ENCODE data around the gene PCNT. TPM values are rescaled to one million over a fixed set of nuclear protein-coding genes. Genes with fewer than 3 reads are reported as not detected.

Gene PCNT
- total RNA-seq, 1 experiment from 2014 or later = 41.0 TPM

GRCh38 chr21:46438241-46438640 is 114.3 kb downstream of the PCNT start:
- ChIA-PET CTCF (no interaction called here), POLR2A (no interaction called here)
- H3K27me3 Mint-ChIP-seq (ENCODE audit: low read depth) = no peaks in the 10 kb centered on the region

DNA sequence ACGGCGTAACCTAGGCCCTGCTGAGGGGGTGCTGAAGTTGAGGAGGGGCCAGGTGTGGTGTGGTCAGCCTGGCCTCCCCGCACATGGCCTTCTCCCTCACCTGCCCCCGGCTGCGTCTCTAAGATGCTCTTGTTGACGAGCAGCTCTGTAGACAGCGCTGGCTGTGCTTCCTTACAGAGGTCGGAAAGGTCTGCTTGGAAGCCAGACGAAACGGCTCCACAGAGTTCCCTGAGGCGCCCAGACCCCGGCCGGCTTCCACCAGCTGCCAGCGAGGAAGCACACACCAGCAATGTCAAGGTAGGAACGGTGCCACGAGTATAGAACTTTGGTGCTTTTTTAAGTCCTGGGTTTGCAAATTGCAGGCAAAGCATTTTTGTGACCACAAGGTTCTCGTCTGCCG is 116.0 kb downstream of the PCNT start:
- H3K4me3 Mint-ChIP-seq = no peak overlapping the region

More at GRCh38 chr21:46438241-46438640, 114.3 kb downstream of the PCNT start:
- no peaks in the 10 kb centered on the region for H3K4me1 Mint-ChIP-seq
- H3K4me3 Mint-ChIP-seq = no peak overlapping the region
- ATAC-seq (no peak), DNase-seq (ENCODE audit: low spot score) (no peak)
- H3K9me3 Mint-ChIP-seq = no peaks in the 10 kb centered on the region
- TF ChIP-seq, protein P1, sequence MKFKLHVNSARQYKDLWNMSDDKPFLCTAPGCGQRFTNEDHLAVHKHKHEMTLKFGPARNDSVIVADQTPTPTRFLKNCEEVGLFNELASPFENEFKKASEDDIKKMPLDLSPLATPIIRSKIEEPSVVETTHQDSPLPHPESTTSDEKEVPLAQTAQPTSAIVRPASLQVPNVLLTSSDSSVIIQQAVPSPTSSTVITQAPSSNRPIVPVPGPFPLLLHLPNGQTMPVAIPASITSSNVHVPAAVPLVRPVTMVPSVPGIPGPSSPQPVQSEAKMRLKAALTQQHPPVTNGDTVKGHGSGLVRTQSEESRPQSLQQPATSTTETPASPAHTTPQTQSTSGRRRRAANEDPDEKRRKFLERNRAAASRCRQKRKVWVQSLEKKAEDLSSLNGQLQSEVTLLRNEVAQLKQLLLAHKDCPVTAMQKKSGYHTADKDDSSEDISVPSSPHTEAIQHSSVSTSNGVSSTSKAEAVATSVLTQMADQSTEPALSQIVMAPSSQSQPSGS (CRISPR knock-in tag; IDR thresholded peaks at IDR 0.05; ENCODE audit: borderline replicate concordance, low read depth) = no peak
- TF ChIP-seq EMX1 (CRISPR knock-in tag; IDR thresholded peaks at IDR 0.05) (no peak), SMAD4 (CRISPR knock-in tag; IDR thresholded peaks at IDR 0.05) (no peak), FOXK1 (CRISPR knock-in tag; IDR thresholded peaks at IDR 0.05) (no peak)
- peaks cover 68% of the 10 kb centered on the region for H3K36me3 Mint-ChIP-seq
- no peak overlapping the region for H3K27ac Mint-ChIP-seq

More for the DNA sequence above, 116.0 kb downstream of the PCNT start:
- TF ChIP-seq JAZF1 (CRISPR knock-in tag; IDR thresholded peaks at IDR 0.05) (no peak), CBFB (CRISPR knock-in tag; IDR thresholded peaks at IDR 0.05; ENCODE audit: low read depth) (no peak), ZNF423 (CRISPR knock-in tag; IDR thresholded peaks at IDR 0.05) (no peak), TCF7 (CRISPR knock-in tag; IDR thresholded peaks at IDR 0.05; ENCODE audit: low read depth) (no peak), NR1H2 (CRISPR knock-in tag; IDR thresholded peaks at IDR 0.05) (no peak), FOXK1 (CRISPR knock-in tag; IDR thresholded peaks at IDR 0.05) (no peak), GABPB1 (CRISPR knock-in tag; IDR thresholded peaks at IDR 0.05) (no peak), AFF4 (CRISPR knock-in tag; IDR thresholded peaks at IDR 0.05; ENCODE audit: borderline replicate concordance) (no peak), ERG (CRISPR knock-in tag; IDR thresholded peaks at IDR 0.05) (no peak), CREB1 (CRISPR knock-in tag; IDR thresholded peaks at IDR 0.05) (no peak), CTCF (IDR thresholded peaks at IDR 0.05) (no peak), SMAD4 (CRISPR knock-in tag; IDR thresholded peaks at IDR 0.05) (no peak)
- TF ChIP-seq, protein P2, sequence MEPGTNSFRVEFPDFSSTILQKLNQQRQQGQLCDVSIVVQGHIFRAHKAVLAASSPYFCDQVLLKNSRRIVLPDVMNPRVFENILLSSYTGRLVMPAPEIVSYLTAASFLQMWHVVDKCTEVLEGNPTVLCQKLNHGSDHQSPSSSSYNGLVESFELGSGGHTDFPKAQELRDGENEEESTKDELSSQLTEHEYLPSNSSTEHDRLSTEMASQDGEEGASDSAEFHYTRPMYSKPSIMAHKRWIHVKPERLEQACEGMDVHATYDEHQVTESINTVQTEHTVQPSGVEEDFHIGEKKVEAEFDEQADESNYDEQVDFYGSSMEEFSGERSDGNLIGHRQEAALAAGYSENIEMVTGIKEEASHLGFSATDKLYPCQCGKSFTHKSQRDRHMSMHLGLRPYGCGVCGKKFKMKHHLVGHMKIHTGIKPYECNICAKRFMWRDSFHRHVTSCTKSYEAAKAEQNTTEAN (CRISPR knock-in tag; IDR thresholded peaks at IDR 0.05) = no peak
- Mint-ChIP-seq H3K4me1 (0 out of 2 replicates have a peak, but pooled peaks cover 3% of the 10 kb centered on the region), H3K27ac (no peak overlapping the region), H3K27me3 (ENCODE audit: low read depth) (no peaks in the 10 kb centered on the region), H3K9me3 (no peaks in the 10 kb centered on the region), H3K36me3 (peaks cover 64% of the 10 kb centered on the region)
- ChIA-PET POLR2A (no interaction called here), CTCF (no interaction called here)
- no peak for DNase-seq (ENCODE audit: low spot score)
- no peak for ATAC-seq
